ENCODE data around the gene B3GALT5. TPM values are rescaled to one million over a fixed set of nuclear protein-coding genes. Genes with fewer than 3 reads are reported as not detected.

Gene B3GALT5, protein sequence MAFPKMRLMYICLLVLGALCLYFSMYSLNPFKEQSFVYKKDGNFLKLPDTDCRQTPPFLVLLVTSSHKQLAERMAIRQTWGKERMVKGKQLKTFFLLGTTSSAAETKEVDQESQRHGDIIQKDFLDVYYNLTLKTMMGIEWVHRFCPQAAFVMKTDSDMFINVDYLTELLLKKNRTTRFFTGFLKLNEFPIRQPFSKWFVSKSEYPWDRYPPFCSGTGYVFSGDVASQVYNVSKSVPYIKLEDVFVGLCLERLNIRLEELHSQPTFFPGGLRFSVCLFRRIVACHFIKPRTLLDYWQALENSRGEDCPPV
- under 1 TPM in 1 of 4 donors, not detected in 3; under 0.01 TPM for total RNA-seq

DNA sequence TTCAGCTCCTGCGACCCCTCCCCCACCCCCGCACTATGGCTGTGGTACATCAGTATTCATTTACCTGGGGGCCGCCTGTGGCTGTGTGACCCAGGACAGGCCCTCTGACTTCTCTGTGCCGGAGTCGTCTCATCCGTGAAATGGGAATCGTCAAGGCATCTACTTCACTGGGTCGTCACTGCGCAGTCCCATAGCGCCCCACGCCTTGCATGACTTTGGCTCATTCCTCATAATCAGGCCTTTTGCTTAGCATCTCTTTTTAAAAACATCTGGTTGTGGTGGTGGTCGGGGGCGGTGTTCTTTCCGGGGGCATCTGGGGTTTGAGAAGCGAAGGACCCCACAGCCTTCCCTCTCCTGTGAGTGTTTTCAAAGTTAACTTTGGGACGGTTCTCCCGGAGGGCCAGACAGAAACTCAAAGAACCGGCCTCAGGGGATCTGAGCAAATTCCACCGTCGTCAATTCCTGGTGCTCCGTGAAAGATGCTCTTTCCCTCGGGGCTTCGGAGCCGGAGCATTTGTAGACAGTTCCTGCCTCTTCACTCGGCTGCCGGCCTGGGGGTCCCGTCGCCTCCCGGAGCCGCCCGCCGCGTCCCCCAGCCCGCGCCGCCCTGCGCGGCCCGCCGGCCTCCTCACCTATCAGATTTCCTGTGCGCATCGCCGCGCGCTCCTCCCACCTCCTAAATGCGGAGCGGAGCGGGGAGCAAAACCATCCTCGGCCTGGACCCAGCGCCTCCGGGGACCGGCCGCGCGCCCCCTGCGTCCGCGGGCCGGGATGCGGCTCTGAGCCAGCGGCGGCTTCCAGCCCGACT lies at the start of gene B3GALT5:
TSS of gene B3GALT5 (plus strand) at position 708 of the 808 bp plus-strand sequence. CDS start 47,620 bp downstream, outside the sequence.
- TF ChIP-seq, protein P1, sequence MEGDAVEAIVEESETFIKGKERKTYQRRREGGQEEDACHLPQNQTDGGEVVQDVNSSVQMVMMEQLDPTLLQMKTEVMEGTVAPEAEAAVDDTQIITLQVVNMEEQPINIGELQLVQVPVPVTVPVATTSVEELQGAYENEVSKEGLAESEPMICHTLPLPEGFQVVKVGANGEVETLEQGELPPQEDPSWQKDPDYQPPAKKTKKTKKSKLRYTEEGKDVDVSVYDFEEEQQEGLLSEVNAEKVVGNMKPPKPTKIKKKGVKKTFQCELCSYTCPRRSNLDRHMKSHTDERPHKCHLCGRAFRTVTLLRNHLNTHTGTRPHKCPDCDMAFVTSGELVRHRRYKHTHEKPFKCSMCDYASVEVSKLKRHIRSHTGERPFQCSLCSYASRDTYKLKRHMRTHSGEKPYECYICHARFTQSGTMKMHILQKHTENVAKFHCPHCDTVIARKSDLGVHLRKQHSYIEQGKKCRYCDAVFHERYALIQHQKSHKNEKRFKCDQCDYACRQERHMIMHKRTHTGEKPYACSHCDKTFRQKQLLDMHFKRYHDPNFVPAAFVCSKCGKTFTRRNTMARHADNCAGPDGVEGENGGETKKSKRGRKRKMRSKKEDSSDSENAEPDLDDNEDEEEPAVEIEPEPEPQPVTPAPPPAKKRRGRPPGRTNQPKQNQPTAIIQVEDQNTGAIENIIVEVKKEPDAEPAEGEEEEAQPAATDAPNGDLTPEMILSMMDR (IDR thresholded peaks at IDR 0.05; ENCODE audit: low read depth), result no peak

DNA sequence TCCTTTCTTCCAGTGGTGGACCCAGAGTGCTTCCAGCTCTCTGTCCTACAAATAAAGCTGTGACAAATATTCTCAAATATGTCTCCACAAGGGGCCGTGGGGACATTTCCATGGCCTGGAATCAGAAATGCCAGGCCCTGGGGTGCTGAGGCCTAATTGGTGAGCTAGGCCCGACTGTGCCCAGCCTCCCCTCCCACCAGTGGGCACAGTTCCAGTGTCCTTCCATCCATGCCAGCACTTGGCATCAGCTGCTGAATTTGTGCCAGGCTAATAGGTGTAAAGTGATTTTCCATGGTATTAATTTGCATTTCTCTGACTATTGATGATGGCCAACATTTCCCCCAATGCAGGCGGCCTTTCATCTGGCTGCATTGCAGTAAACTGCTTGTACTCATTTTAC lies 48.5 kb upstream of the B3GALT5 start:
- TF ChIP-seq, protein P1 (IDR thresholded peaks at IDR 0.05; ENCODE audit: low read depth), result no peak

DNA sequence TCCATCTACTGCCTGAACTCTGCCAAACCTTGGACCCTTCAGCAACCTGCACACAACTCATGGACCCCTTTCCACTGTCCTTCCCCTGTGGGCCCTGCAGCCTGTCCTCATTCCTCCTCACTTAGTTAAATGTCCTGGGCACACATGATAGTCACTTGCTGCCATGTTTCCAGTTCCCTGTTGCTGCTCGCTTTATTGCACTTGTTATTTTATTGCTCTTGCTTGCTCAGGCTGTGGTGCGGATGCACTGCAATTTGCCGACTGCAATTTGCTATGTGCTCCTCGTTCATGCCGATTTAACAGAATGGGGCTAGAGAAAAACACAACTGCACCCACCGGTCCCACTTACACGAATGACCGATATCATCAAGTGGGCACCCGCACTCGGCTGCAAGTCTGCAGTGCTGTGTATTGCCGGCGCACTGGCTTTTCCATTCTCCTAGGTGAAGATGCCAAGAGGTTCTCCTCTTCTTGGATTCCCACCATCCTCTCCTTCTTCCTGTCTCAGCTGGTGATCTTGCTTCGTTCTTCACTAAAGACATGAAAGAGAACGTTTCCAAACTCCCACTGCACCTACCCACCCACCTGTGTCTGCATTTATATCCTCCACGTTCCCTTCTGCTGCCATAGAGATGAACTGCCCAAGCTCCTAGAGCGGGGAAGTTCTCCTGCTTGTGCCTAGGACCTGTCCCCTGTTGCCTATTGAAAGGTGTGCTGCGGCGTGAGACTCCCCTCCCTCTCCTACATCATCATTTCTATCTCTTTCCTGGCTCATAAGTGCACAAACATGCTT lies 45.4 kb upstream of the B3GALT5 start:
- TF ChIP-seq, protein P1 (IDR thresholded peaks at IDR 0.05; ENCODE audit: low read depth), result no peak

DNA sequence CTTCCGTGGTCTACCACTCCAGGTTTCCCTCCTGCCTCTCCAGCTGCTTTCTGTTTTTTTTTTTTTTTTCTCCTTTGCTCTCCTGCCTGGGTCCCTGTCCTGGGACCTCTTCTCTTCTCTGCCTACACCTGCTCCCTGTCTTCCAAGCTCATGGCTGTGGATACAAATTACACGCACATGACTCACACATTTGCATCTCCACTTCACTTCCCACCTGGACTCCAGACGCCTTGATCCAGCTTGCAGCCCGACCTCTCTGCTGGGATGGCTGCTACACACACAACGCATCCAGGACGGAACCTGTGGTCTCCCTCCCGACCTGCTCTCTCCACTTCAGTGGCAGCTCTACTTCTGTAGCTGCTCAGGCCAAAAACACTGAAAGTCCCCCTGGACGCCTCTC lies 44.4 kb upstream of the B3GALT5 start:
- TF ChIP-seq, protein P1 (IDR thresholded peaks at IDR 0.05; ENCODE audit: low read depth), result no peak

DNA sequence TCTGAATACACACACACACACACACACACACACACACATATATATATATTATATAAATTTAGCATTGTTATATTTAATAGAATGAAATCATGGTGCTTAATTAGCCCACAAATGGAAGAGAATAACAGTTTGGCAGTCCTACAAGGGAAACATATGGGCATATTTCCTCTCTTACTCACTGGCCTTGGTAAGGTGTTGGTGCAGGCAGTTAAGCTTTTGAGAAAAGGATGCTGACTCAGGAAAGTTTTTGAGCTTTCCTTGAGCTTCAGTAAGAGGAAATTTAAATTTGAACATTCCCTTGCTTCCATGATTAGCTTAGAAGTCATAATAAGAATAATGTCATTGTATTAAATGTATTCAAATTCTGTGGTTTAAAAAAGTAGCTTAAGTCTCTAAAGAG lies 37.0 kb upstream of the B3GALT5 start:
- TF ChIP-seq, protein P1 (IDR thresholded peaks at IDR 0.05; ENCODE audit: low read depth), result no peak

DNA sequence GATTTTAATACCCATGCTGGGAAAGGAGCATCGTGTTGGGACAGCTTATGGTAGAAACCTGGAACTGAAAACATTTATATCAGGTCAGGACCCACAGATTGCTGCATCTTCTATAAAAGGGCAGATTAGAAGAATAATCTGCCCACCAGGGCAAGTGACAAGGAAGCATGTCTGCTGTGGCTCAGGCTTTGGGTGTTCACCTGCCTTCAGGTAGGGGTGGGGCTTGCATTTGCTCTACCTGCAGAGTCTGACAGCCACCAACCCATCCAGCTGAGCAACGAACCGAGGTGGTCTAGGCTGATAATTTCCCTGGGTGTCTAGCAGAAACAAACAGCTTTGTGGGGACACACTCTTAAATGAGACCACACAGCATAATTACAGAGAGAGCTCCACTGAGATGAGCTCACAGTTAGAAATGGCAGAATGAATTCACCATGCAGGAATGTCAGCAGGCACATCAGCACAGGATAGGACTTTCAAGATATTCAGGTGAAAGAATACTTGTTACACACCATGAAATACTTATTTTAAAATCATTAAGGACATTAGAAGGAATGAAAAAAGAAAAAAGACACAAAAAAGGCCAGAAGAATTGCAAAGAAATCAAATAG lies 36.1 kb upstream of the B3GALT5 start:
- TF ChIP-seq, protein P1 (IDR thresholded peaks at IDR 0.05; ENCODE audit: low read depth), result no peak
